ENCODE results near the gene CENPX.

CENPX gene

GRCh38 chr17:82038796-82039409 lies 16.2 kb upstream of the CENPX start:
- DNase-seq = peak; percentile 25 to 55

- DNase-seq = no peak
Observed at GRCh38 chr17:82037889-82038195, 15.2 kb upstream of the CENPX start.

- DNase-seq = peak; percentile 97 to 98
Observed at GRCh38 chr17:82037092-82037888, 14.6 kb upstream of the CENPX start, which contains the start of gene DCXR. Gene DCXR (minus strand): TSS chr17:82037697. CDS start chr17:82037682, 15 bp downstream.

- DNase-seq = no peak
Observed at GRCh38 chr17:82036634-82037091, 14.0 kb upstream of the CENPX start.

- no peak for DNase-seq
Observed at GRCh38 chr17:82035956-82036633, 13.4 kb upstream of the CENPX start.

GRCh38 chr17:82035488-82035887 lies 12.8 kb upstream of the CENPX start:
- DNase-seq = no peak

GRCh38 chr17:82034371-82035011 lies 11.8 kb upstream of the CENPX start:
- no peak for DNase-seq

- no peak for DNase-seq
Observed at GRCh38 chr17:82033359-82034085, 10.8 kb upstream of the CENPX start.

- DNase-seq = peak in 1 of 2 experiments; percentile 19
Observed at GRCh38 chr17:82031885-82032627, 9.4 kb upstream of the CENPX start.

GRCh38 chr17:82031303-82031884 lies 8.7 kb upstream of the CENPX start, which contains the start of gene RAC3:
Gene RAC3 (plus strand): TSS chr17:82031678. CDS start chr17:82031762, 84 bp downstream.
- DNase-seq = peak in 1 of 2 experiments; percentile 56

- DNase-seq = peak; percentile 70 to 79
Observed at GRCh38 chr17:82030470-82031302, 8.0 kb upstream of the CENPX start.

- DNase-seq = no peak
Observed at GRCh38 chr17:82029990-82030469, 7.4 kb upstream of the CENPX start.

- DNase-seq = no peak
Observed at GRCh38 chr17:82029391-82029790, 6.7 kb upstream of the CENPX start.

GRCh38 chr17:82028966-82029365 lies 6.3 kb upstream of the CENPX start:
- DNase-seq = no peak

GRCh38 chr17:82028246-82028645 lies 5.6 kb upstream of the CENPX start:
- DNase-seq = no peak

GRCh38 chr17:82025401-82026107 lies 2.9 kb upstream of the CENPX start:
- no peak for DNase-seq

GRCh38 chr17:82024859-82025258 lies 2.2 kb upstream of the CENPX start:
- no peak for DNase-seq

GRCh38 chr17:82023447-82024241 lies 966 bp upstream of the CENPX start:
- DNase-seq = peak; percentile 26
